Measurements from ENCODE around the gene ZNF432.
"Not testable (repeated sequence)": the region's sequence is repeated elsewhere in the genome, so short reads cannot be mapped to it uniquely, and the experiment has no call there.

Gene ZNF432

GRCh38 chr19:52048555-52049501 is at the start of gene ZNF432:
Gene ZNF432 (minus strand): TSS chr19:52048838. CDS start chr19:52046868, 1,970 bp downstream.
- no peaks in the 10 kb centered on the region for H3F3A ChIP-seq (ENCODE audit: insufficient read depth, low read length)
- H3K9ac ChIP-seq (ENCODE audit: low read length), result peak within 1 kb of the TSS; percentile 88
- H3K36me3 ChIP-seq (ENCODE audit: insufficient read depth, low read length), result peaks cover 38% of the 10 kb centered on the region
- peak within 1 kb of the TSS; percentile 71 for H3K4me3 ChIP-seq (ENCODE audit: low read depth, low read length, poor library complexity, severe bottlenecking)
- no peaks in the 10 kb centered on the region for H3K9me2 ChIP-seq (ENCODE audit: low read depth, low read length)
- peak within 1 kb of the TSS; percentile 99 for H3K4me2 ChIP-seq (ENCODE audit: low read length)
- no peaks in the 10 kb centered on the region for H4K20me1 ChIP-seq (ENCODE audit: insufficient read depth, low read length)
- no peaks in the 10 kb centered on the region for H3K79me2 ChIP-seq (ENCODE audit: insufficient read depth, low read length)
- H3K27ac ChIP-seq (ENCODE audit: low read depth, low read length, poor library complexity, severe bottlenecking), result peak within 1 kb of the TSS; percentile 85
- TF ChIP-seq CTCF (IDR thresholded peaks at IDR 0.05; ENCODE audit: low read length) (no peak), EZH2 (IDR thresholded peaks at IDR 0.05; ENCODE audit: borderline replicate concordance, low read length) (no peak)
- no peaks in the 10 kb centered on the region for H3K27me3 ChIP-seq (ENCODE audit: insufficient read depth, low read length)
- peaks cover 13% of the 10 kb centered on the region for H3K4me1 ChIP-seq (ENCODE audit: insufficient read depth, low read length, severe bottlenecking)
- H2AFZ ChIP-seq (ENCODE audit: low read length), result peak within 1 kb of the TSS; percentile 92
- peaks cover 23% of the 10 kb centered on the region for H3K9me3 ChIP-seq (ENCODE audit: low read length)

GRCh38 chr19:52096416-52096815 is 47.8 kb upstream of the ZNF432 start:
- not testable (repeated sequence) for H3K36me3 ChIP-seq (ENCODE audit: insufficient read depth, low read length); H3K4me2 ChIP-seq (ENCODE audit: low read length); H3K9me3 ChIP-seq (ENCODE audit: low read length); H3F3A ChIP-seq (ENCODE audit: insufficient read depth, low read length); H3K27me3 ChIP-seq (ENCODE audit: insufficient read depth, low read length); H2AFZ ChIP-seq (ENCODE audit: low read length); H3K4me1 ChIP-seq (ENCODE audit: insufficient read depth, low read length, severe bottlenecking); H3K79me2 ChIP-seq (ENCODE audit: insufficient read depth, low read length); H3K9ac ChIP-seq (ENCODE audit: low read length); H3K4me3 ChIP-seq (ENCODE audit: low read depth, low read length, poor library complexity, severe bottlenecking); H3K9me2 ChIP-seq (ENCODE audit: low read depth, low read length); H4K20me1 ChIP-seq (ENCODE audit: insufficient read depth, low read length); H3K27ac ChIP-seq (ENCODE audit: low read depth, low read length, poor library complexity, severe bottlenecking)

- Histone ChIP-seq H3K4me1 (ENCODE audit: insufficient read depth, low read length, severe bottlenecking) (no peaks in the 10 kb centered on the region), H3K4me3 (ENCODE audit: low read depth, low read length, poor library complexity, severe bottlenecking) (no peak within 1 kb of the TSS), H3K27me3 (ENCODE audit: insufficient read depth, low read length) (no peaks in the 10 kb centered on the region), H3K36me3 (ENCODE audit: insufficient read depth, low read length) (no peaks in the 10 kb centered on the region), H3K4me2 (ENCODE audit: low read length) (no peak within 1 kb of the TSS), H3F3A (ENCODE audit: insufficient read depth, low read length) (no peaks in the 10 kb centered on the region), H3K27ac (ENCODE audit: low read depth, low read length, poor library complexity, severe bottlenecking) (no peak within 1 kb of the TSS), H2AFZ (ENCODE audit: low read length) (no peak within 1 kb of the TSS), H3K9me2 (ENCODE audit: low read depth, low read length) (no peaks in the 10 kb centered on the region), H3K9me3 (ENCODE audit: low read length) (peaks cover 2% of the 10 kb centered on the region; the same call in 1 of the 2 replicates), H4K20me1 (ENCODE audit: insufficient read depth, low read length) (no peaks in the 10 kb centered on the region), H3K9ac (ENCODE audit: low read length) (no peak within 1 kb of the TSS), H3K79me2 (ENCODE audit: insufficient read depth, low read length) (no peaks in the 10 kb centered on the region)
- TF ChIP-seq CTCF (IDR thresholded peaks at IDR 0.05; ENCODE audit: low read length), result no peak
- TF ChIP-seq EZH2 (IDR thresholded peaks at IDR 0.05; ENCODE audit: borderline replicate concordance, low read length), result no peak
Observed at GRCh38 chr19:52095172-52096014, 46.8 kb upstream of the ZNF432 start, which contains the start of gene ZNF841. Gene ZNF841 (minus strand): TSS chr19:52095765. CDS start chr19:52084801, 10,964 bp downstream.
